Keratinocyte (primary cell): ENCODE results near the gene PCDH9.

Experiments used
- CTCF ChIP-seq, 3 experiments: IDR thresholded peaks in 1 of 3; conservative IDR thresholded peaks in 1 of 3; optimal IDR thresholded peaks in 1 of 3; 2 replicates in 2 of 3; 3 replicates in 1 of 3; pipeline versions ENCODE3 to v1.5.1; 2011; ENCODE audit warnings: low read length in 3 of 3, mild to moderate bottlenecking in 3 of 3, moderate library complexity in 2 of 3, control low read depth in 1 of 3, inconsistent platforms in 1 of 3; ENCODE audit not compliant: insufficient read depth in 2 of 3; ENCODE audit errors: extremely low read depth in 1 of 3
- EZH2 ChIP-seq: IDR thresholded peaks from one replicate; pipeline ENCODE4 v1.6.1; 2012; ENCODE audit warnings: inconsistent platforms, mild to moderate bottlenecking, low read length, moderate library complexity

- TF ChIP-seq CTCF (optimal IDR thresholded peaks at IDR 0.05 in 1 of 3, IDR thresholded peaks at IDR 0.05 in 1 of 3, conservative IDR thresholded peaks at IDR 0.05 in 1 of 3; ENCODE audit: extremely low read depth in 1 of 3, insufficient read depth in 2 of 3, low read length in 3 of 3), result no peak
- no peak for TF ChIP-seq EZH2
Observed at GRCh38 chr13:66528944-66529576, 701.1 kb downstream of the PCDH9 start.
